KBM-7 (cell line): ENCODE results near the gene C2orf68.

Source experiments
- DNase-seq: peaks from one replicate; pipeline ENCODE4 v3.0.0-alpha.2; 2015
- in situ Hi-C: fragments of 300-500 bp; cut with MboI; formaldehyde crosslinking; loops from 2 replicates; pipeline ENCODE4 v1.14.3; 2020; ENCODE audit warnings: low sequenced_read_pairs, low pct_unique_long_range_greater_than_20kb, mixed read lengths

Gene C2orf68

DNA sequence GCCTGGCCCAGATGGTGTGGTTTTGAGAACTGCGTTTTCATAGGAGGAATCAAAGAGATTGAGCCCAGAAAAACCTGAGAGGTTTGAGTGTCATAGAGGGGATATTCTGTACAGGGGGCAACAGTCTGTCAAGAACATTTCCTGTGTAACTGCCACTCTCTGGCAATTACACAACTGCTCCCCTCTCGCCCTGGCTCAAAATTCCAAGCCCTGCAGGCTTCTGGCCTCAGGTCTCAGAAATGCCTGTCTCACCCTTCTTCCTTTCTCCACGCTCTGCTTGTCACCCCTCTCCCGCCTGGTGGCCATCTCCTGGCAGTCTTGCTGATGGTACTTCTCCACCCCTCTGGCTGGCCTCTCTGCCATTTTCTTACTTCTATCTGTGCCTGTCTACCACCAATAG lies 23.6 kb downstream of the C2orf68 start:
- peak; percentile 70 for DNase-seq
- in situ Hi-C loops: no loop called here

DNA sequence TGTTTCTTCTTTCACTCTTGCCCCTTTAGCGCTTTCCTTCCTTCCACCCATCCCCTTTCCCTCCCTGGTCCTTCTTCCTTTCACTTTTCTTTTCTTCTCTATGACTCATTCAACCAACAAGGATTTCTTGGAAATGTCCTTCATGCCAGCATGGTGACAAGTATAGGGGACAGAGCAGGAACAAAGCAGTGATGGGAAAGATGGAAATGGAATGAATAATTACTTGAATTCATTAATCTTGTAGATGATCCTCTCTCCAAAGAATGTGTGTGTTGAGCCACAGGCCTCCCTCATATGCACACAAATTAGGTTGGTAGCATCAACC lies 26.1 kb downstream of the C2orf68 start:
- peak; percentile 42 for DNase-seq
- in situ Hi-C loops: no loop called here

DNA sequence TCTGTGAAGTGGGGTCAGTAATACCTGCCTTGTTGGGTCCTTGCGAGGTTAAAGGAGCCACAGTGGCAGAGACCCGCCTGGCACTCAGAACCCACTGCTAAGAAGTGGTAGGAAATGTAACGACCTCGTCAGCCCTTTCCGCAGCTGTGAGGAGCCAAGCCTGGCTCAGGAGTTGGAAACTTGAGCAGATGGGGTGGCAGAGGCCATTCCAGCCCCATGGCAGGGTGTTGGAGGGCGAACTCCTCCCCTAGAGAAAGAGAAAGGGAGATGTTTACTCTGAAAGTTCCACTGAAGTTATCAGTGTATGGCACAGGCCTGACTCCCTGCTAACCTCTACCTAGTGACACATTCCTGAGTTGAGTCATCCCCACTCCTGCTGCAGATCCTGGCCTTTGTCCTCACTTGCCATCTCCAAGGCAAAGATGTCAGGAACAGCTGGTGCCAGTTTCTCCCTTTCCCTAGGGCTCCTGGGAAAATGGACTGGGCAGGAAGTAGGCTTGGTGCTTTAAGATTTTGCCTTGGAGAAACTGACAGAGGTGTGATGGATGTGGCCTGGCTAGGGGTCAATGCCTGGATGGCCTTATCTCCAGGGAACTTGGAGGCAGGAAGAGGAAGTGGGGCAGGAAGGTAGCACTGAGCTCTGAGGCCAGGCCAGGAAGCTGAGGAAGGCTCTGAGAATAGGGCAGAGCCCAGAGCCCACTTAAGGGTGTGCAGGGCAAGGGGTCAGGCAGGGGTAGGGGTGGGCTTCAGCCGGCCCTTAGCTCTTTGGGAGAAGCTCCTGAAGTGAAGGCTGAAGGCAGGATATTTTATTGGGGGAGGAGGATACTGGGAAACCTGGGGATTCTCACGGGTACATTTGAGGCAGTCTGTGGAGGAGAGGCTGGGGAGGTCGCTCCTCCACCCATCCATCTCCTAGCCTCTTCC lies 26.7 kb downstream of the C2orf68 start:
- no peak for DNase-seq

GRCh38 chr2:85584354-85584856 lies 27.5 kb downstream of the C2orf68 start, which contains the start of gene VAMP5:
Gene VAMP5, plus strand, starts transcription at chr2:85584431. Its CDS starts 60 bp downstream, at chr2:85584491.
- no peak for DNase-seq

More for the DNA sequence above, 26.7 kb downstream of the C2orf68 start:
- in situ Hi-C loops: no loop called here

DNA sequence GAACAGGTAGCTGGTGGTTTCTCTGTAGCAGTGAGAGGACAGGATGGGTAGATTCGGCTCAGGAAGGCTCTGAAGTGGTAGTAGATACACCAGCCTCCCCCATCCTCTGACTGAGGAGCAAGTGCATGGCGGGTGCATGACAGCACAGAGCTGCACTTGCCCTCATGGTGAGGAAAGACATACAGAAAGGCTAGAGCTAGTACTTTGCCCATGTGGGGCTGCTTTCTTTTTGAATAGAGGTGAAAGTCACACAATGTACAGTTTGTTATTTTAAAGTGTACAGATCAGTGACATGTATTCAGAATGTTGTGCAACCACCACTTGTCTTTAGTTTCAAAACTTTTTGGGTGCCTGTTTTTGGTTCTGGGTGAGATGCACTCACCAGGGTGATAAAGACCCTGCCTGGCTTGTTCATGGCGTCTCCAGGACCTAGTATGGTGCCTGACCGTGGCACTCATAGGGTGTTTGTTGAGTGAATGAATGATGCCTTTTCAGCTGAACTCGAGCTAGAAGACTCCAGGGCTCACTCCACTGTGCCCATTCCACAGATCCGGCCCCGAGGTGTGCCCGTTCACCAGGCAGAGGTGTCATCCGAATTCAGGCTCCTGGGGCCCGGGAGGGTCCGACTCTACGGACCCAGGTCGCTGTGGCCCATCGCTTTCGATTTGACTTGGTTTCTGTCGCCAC lies 28.1 kb downstream of the C2orf68 start:
- no peak for DNase-seq
- in situ Hi-C loops: no loop called here

More at GRCh38 chr2:85584354-85584856, 27.5 kb downstream of the C2orf68 start, which contains the start of gene VAMP5:
- in situ Hi-C loops: no loop called here

- in situ Hi-C loops: no loop called here
These were observed 29.4 kb downstream of the C2orf68 start for GRCh38 chr2:85582492-85582891.

GRCh38 chr2:85580206-85580605 lies 31.7 kb downstream of the C2orf68 start:
- in situ Hi-C loops: no loop called here

More at GRCh38 chr2:85582492-85582891, 29.4 kb downstream of the C2orf68 start:
- DNase-seq: no peak

DNA sequence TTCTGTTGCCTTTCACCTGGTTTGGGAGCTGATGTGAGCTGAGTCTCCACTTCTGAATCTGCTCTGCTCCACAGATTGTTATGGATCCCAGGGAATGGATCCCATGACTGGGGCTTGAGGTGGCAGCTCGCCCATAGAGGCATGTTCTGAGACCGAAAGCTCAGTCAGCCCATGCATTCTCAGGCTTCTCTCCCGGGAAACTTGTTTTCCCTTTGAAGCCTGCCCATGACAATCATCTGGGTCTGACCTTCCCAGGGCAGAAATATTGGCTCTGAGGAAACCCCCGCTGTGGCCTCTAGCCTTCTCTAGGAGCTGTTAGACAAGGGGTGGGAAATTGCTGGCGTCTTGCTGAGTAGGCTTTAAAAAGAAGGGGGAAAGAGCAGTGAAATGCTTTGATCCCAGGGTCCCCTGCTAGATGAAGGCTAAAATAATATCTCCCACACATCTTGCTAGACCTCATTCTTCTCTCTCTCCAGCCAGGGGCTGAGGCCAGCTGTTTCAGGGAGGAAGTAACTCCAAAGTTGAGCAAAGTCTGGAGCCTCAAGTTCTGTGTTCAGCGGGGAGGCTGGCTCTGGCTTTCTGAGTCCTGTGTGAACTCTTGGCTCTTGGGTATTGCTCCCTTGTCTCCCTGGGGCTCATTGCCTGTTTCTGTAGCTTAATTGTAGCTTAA lies 32.5 kb downstream of the C2orf68 start:
- peak; percentile 69 for DNase-seq

More at GRCh38 chr2:85580206-85580605, 31.7 kb downstream of the C2orf68 start:
- DNase-seq: no peak

DNA sequence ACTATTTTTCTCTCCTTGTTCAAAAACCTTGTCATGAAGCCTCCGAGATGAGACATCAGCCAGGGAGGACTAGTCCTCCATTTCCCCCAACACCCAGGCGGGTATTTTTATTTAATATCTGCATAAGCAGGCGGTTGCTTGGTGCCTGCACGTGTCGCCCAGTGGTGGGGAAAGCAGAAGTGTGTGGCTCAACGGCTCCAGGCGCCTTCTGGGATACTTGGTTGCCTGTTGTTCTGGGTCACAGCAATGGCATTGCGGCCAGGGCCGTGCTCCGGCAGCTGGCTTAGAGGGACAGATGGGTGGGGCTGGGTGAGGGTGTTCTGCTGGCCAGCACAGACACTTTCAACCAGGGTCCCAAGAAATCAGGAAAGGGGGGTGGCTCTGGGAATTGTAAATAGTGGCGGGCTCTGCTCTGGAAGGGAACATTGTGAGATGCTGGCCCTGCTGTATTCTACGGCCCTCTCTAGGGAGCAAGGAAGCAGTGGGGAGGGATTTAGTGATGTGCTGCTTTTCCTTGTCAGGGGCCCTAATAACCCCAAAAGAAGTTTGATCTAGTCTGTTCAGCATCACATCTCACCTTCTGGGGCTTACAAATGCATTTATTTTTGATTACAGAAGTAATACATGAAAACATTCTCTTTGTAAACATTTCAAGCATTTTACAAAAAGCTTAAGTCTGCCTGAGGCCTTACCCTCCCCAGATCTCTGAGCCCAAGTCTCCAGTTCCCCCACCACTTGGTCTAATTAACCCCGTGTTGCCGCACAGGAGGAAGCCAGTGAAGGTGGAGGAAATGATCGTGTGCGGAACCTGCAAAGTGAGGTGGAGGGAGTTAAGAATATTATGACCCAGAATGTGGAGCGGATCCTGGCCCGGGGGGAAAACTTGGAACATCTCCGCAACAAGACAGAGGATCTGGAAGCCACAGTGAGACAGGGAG lies 33.4 kb downstream of the C2orf68 start:
- in situ Hi-C loops: no loop called here
- DNase-seq: peak; percentile 85

More for the DNA sequence above, 32.5 kb downstream of the C2orf68 start:
- in situ Hi-C loops: no loop called here

GRCh38 chr2:85577386-85578242 lies 34.3 kb downstream of the C2orf68 start, which contains the start of gene VAMP8:
Gene VAMP8, plus strand, starts transcription at chr2:85577586. Its CDS starts 61 bp downstream, at chr2:85577647.
- peak; percentile 63 for DNase-seq

DNA sequence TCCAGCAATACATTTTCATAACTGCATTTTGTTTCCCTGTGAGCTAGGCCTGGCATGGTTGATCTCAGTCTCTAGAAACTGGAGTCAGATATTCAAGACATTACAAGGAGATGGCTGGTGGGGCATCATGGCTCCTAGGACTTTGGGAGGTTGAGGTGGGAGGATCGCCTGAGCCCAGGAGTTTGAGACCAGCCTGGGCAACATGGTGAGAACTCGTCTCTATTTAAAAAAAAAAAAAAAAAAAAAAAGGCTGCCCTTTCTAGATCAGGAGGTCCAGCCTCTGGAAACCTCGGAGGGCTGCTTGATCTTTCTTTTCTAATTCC lies 34.8 kb downstream of the C2orf68 start:
- DNase-seq: no peak
- in situ Hi-C loops: no loop called here

More at GRCh38 chr2:85577386-85578242, 34.3 kb downstream of the C2orf68 start, which contains the start of gene VAMP8:
- in situ Hi-C loops: no loop called here

DNA sequence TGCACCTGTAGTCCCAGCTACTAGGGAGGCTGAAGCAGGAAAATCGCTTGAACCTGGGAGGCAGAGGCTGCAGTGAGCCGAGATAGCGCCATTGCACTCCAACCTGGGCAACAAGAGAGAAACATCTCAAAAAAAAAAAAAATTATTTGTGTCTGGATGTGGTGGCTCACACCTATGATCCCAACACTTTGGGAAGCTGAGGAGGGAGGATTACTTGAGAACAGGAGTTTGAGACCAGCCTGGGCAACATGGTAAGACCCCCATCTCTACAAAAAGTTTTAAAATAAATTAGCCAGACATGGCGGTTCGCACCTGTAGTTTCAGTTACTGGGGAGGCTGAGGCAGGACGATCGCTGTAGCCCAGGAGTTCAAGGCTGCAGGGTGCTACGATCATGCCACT lies 36.1 kb downstream of the C2orf68 start:
- in situ Hi-C loops: no loop called here
- no peak for DNase-seq

GRCh38 chr2:85566265-85566664 lies 45.6 kb downstream of the C2orf68 start:
- no peak for DNase-seq
- in situ Hi-C loops: no loop called here

- in situ Hi-C loops: no loop called here
These were observed 47.7 kb downstream of the C2orf68 start for GRCh38 chr2:85564144-85564563.

DNA sequence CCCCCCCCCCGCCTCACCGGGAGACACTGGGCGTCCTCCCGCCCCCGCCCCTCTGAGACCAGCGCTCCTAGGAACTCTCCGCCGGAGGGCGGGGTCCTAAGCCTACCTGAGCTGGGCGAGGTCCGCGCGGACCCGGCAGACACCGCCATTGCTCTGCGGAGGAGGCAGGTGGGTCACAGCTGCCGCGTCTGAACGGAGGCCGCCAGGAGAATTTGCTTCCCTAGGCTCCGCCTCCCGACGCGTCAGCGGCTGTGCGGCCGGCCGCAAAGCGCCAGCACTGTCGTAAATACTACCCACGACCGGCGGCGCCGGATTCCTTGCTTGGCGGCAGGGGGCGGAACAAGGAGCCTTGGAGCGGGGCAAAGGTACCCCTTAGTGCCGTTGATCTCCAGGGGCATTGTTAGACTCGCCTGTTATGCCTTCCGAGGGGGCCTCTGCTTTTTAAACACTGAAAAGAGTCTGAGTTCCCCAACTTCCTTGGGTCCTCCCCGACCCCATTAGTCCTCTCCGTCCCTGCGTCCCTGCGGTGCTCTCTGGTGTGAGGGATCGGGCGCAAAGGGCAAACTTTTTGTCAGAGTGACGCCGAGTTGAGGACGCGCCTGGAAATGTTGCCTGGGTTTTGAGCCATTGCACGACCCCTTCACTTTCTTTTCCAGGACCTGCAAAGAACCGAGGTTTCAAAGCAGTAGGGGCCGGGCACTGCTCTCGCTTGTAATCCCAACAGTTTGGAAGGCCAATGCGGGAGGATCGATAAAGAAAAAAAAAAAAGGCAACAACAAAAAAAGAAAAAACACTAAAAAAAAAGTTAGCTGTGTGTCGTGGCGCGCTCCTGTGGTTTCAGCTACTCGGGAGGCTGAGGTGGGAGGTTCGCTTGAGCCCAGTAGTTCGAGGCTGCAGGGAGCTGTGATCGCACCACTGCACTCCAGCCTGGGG lies 50.3 kb downstream of the C2orf68 start, which contains the start of gene GGCX:
GGCX (minus strand) TSS at position 214 of the 933 bp plus-strand sequence; CDS start at position 149, 65 bp downstream.
- peak; percentile 95 for DNase-seq
- in situ Hi-C loops: no loop called here

More at GRCh38 chr2:85564144-85564563, 47.7 kb downstream of the C2orf68 start:
- peak; percentile 68 for DNase-seq

DNA sequence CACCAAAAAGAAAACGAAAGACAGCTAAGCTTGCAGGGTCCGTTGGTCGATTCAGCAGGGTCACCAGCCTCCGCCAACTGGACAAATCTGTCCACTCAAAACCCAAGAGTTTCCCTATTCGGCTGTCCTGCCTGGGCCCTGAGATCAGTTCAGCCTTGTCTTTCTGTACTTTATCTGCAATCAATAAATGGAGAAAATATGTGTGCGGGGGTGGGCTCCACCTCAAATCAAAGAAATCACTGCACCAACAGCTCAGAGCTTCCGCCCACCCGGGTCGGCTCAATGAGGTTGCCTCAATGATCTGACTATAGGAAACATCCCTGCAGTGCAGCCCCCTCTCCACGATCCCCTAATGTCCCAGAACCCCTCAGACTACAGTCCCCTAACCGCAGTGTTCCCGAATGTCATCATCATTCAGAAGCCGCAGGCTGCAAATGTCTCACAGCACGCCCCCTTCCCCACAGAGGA lies 51.0 kb downstream of the C2orf68 start:
- in situ Hi-C loops: no loop called here
- DNase-seq: no peak
